Parathyroid adenoma (tissue), 2 donors: ENCODE data around the gene PLCE1.

Experiments
- H2AFZ ChIP-seq: fragments of 300-600 bp; sonication (generic); one replicate; pipeline ENCODE4 v1.7.0; 2017; ENCODE audit warnings: antibody characterized with exemption, mild to moderate bottlenecking
- H3K27ac ChIP-seq: fragments of 300-600 bp; sonication (generic); one replicate; pipeline ENCODE4 v1.7.0; 2017
- H3K27me3 ChIP-seq: fragments of 300-600 bp; sonication (generic); one replicate; pipeline ENCODE4 v1.7.0; 2017; ENCODE audit warnings: low read length; ENCODE audit not compliant: control insufficient read depth, insufficient read depth
- H3K36me3 ChIP-seq: fragments of 300-600 bp; sonication (generic); one replicate; pipeline ENCODE4 v1.7.0; 2017; ENCODE audit warnings: low read length; ENCODE audit not compliant: control insufficient read depth, insufficient read depth
- H3K4me1 ChIP-seq: fragments of 300-600 bp; sonication (generic); one replicate; pipeline ENCODE4 v1.7.0; 2017; ENCODE audit warnings: control low read depth
- H3K4me2 ChIP-seq: fragments of 300-600 bp; sonication (generic); one replicate; pipeline ENCODE4 v1.7.0; 2017; ENCODE audit warnings: low read length
- H3K4me3 ChIP-seq: fragments of 300-600 bp; sonication (generic); one replicate; pipeline ENCODE4 v1.7.0; 2017; ENCODE audit warnings: low read depth, low read length
- H3K79me2 ChIP-seq: fragments of 300-600 bp; sonication (generic); one replicate; pipeline ENCODE4 v1.7.0; 2017; ENCODE audit warnings: control low read depth
- H3K9ac ChIP-seq: fragments of 300-600 bp; sonication (generic); one replicate; pipeline ENCODE4 v1.7.0; 2017; ENCODE audit warnings: mild to moderate bottlenecking
- H3K9me3 ChIP-seq: fragments of 300-600 bp; sonication (generic); one replicate; pipeline ENCODE4 v1.7.0; 2017; ENCODE audit warnings: low read length; ENCODE audit not compliant: control insufficient read depth
- CTCF ChIP-seq: fragments of 300-600 bp; sonication (generic); IDR thresholded peaks from one replicate; pipeline ENCODE4 v1.7.0; 2017; ENCODE audit warnings: antibody characterized with exemption, mild to moderate bottlenecking
- donor health status: primary hyperparathyroidism.

PLCE1 gene

GRCh38 chr10:94023906-94024305 is 30.2 kb downstream of the PLCE1 start:
- no peaks in the 10 kb centered on the region for H3K9me3 ChIP-seq
- H3K4me1 ChIP-seq: no peaks in the 10 kb centered on the region
- no peak overlapping the region for H3K27ac ChIP-seq
- H3K27me3 ChIP-seq: no peaks in the 10 kb centered on the region
- no peaks in the 10 kb centered on the region for H3K36me3 ChIP-seq
- TF ChIP-seq CTCF: no peak
- H3K79me2 ChIP-seq: no peaks in the 10 kb centered on the region
- no peak overlapping the region for H3K4me3 ChIP-seq
- no peak overlapping the region for H3K9ac ChIP-seq
- H3K4me2 ChIP-seq: no peak overlapping the region
- no peak overlapping the region for H2AFZ ChIP-seq

GRCh38 chr10:94024407-94024806 is 30.7 kb downstream of the PLCE1 start:
- no peak overlapping the region for H3K4me2 ChIP-seq
- no peak overlapping the region for H3K27ac ChIP-seq

GRCh38 chr10:94025806-94026205 is 32.1 kb downstream of the PLCE1 start:
- Histone ChIP-seq H3K36me3 (no peaks in the 10 kb centered on the region), H3K4me1 (no peaks in the 10 kb centered on the region), H3K9me3 (no peaks in the 10 kb centered on the region), H2AFZ (no peak overlapping the region), H3K9ac (no peak overlapping the region), H3K4me2 (no peak overlapping the region), H3K4me3 (no peak overlapping the region), H3K27me3 (no peaks in the 10 kb centered on the region), H3K79me2 (no peaks in the 10 kb centered on the region), H3K27ac (no peak overlapping the region)
- TF ChIP-seq CTCF: no peak

More at GRCh38 chr10:94024407-94024806, 30.7 kb downstream of the PLCE1 start:
- H3K4me1 ChIP-seq: no peaks in the 10 kb centered on the region
- H3K79me2 ChIP-seq: no peaks in the 10 kb centered on the region
- no peaks in the 10 kb centered on the region for H3K27me3 ChIP-seq
- no peaks in the 10 kb centered on the region for H3K36me3 ChIP-seq
- no peak overlapping the region for H3K4me3 ChIP-seq
- no peak for TF ChIP-seq CTCF
- no peak overlapping the region for H3K9ac ChIP-seq
- H2AFZ ChIP-seq: no peak overlapping the region
- no peaks in the 10 kb centered on the region for H3K9me3 ChIP-seq

- Histone ChIP-seq H2AFZ (no peak overlapping the region), H3K4me1 (no peaks in the 10 kb centered on the region), H3K27ac (no peak overlapping the region), H3K9ac (no peak overlapping the region), H3K79me2 (no peaks in the 10 kb centered on the region), H3K9me3 (no peaks in the 10 kb centered on the region), H3K36me3 (no peaks in the 10 kb centered on the region), H3K4me2 (no peak overlapping the region), H3K27me3 (no peaks in the 10 kb centered on the region), H3K4me3 (no peak overlapping the region)
- no peak for TF ChIP-seq CTCF
Measured at GRCh38 chr10:94027197-94027596, 33.5 kb downstream of the PLCE1 start.

GRCh38 chr10:94029955-94030354 is 36.2 kb downstream of the PLCE1 start:
- Histone ChIP-seq H3K4me2 (no peak overlapping the region), H3K4me3 (no peak overlapping the region), H3K79me2 (no peaks in the 10 kb centered on the region), H3K27me3 (no peaks in the 10 kb centered on the region), H3K27ac (no peak overlapping the region), H3K36me3 (no peaks in the 10 kb centered on the region), H3K9me3 (no peaks in the 10 kb centered on the region), H2AFZ (no peak overlapping the region), H3K4me1 (no peaks in the 10 kb centered on the region), H3K9ac (no peak overlapping the region)
- no peak for TF ChIP-seq CTCF
